Measurements from ENCODE around the gene CDC14B. TPM values are rescaled to one million over a fixed set of nuclear protein-coding genes. Genes with fewer than 3 reads are reported as not detected.
"Not testable (repeated sequence)": the region's sequence is repeated elsewhere in the genome, so short reads cannot be mapped to it uniquely, and the experiment has no call there.

CDC14B gene
- total RNA-seq (10 to 100 TPM in 1 of 2 donors, 1 to 10 TPM in 1; 5.9 to 16.4 TPM), total RNA-seq (5.9 to 8.9 reads per million in 2 donors)

- H3K9me3 ChIP-seq (ENCODE audit: control insufficient read depth, low read length, poor library complexity, severe bottlenecking): no peaks in the 10 kb centered on the region
- peak; percentile 86 for ATAC-seq
- peak; percentile 32 to 50 (median 37) for DNase-seq
- H3K27ac Mint-ChIP-seq: peak within 1 kb of the TSS; percentile 34
- H3K4me1 Mint-ChIP-seq: peaks cover 3% of the 10 kb centered on the region
- H3K27me3 Mint-ChIP-seq: peaks cover 55% of the 10 kb centered on the region
- H3K4me3 Mint-ChIP-seq: peak within 1 kb of the TSS; percentile 78
- H3K36me3 Mint-ChIP-seq (ENCODE audit: low read depth): no peaks in the 10 kb centered on the region
Measured at GRCh38 chr9:96619491-96620180, at the start of gene CDC14B. TSS of gene CDC14B (minus strand) at chr9:96619843. CDS start at chr9:96619378, 465 bp downstream.

- no peaks in the 10 kb centered on the region for H3K36me3 Mint-ChIP-seq (ENCODE audit: low read depth)
- no peak overlapping the region for H3K4me3 Mint-ChIP-seq
- DNase-seq: no peak
- H3K27ac Mint-ChIP-seq: no peak overlapping the region
- H3K4me1 Mint-ChIP-seq: peaks cover 2% of the 10 kb centered on the region
- ATAC-seq: no peak
- no peaks in the 10 kb centered on the region for H3K9me3 ChIP-seq (ENCODE audit: control insufficient read depth, low read length, poor library complexity, severe bottlenecking)
- peaks cover 21% of the 10 kb centered on the region for H3K27me3 Mint-ChIP-seq
Measured at GRCh38 chr9:96668868-96669534, 49.4 kb upstream of the CDC14B start.

GRCh38 chr9:96667363-96667728 is 47.7 kb upstream of the CDC14B start:
- Mint-ChIP-seq H3K4me1 (peaks cover 2% of the 10 kb centered on the region), H3K36me3 (ENCODE audit: low read depth) (no peaks in the 10 kb centered on the region), H3K4me3 (no peak overlapping the region), H3K27me3 (peaks cover 23% of the 10 kb centered on the region), H3K27ac (no peak overlapping the region)
- no peaks in the 10 kb centered on the region for H3K9me3 ChIP-seq (ENCODE audit: control insufficient read depth, low read length, poor library complexity, severe bottlenecking)
- DNase-seq: no peak
- no peak for ATAC-seq

DNA sequence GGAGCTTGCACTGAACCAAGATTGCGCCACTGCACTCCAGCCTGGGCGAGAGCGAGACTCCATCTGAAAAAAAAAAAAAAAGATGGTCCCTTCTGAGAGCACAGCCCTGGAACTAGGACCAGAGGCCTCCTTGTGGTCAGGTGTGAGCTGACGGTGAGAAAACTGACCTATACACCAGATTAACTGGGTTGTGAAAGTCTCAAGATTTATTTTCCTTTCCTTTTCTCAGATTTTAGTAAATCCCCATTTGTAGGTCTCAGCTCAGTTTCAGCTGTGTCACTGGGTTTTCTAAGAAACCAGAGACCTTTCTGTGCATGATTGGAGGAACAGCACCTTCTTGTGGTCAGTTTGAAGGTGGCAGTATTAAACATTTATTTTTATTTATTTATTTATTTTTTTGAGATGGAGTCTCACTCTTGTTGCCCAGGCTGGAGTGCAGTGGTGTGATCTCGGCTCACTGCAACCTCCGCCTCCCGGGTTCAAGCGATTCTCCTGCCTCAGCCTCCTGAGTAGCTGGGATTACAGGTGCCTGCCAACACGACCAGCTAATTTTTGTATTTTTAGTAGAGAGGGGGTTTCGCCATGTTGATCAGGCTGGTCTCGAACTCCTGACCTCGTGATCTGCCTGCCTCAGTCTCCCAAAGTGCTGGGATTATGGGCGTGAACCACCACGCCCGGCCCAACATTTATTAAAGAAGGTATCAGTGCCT is 47.2 kb upstream of the CDC14B start:
- H3K27ac Mint-ChIP-seq; H3K4me3 Mint-ChIP-seq; DNase-seq; H3K36me3 Mint-ChIP-seq (ENCODE audit: low read depth); H3K4me1 Mint-ChIP-seq; H3K9me3 ChIP-seq (ENCODE audit: control insufficient read depth, low read length, poor library complexity, severe bottlenecking): not testable (repeated sequence)
- peaks cover 18% of the 10 kb centered on the region for H3K27me3 Mint-ChIP-seq
- peak; percentile 71 for ATAC-seq

DNA sequence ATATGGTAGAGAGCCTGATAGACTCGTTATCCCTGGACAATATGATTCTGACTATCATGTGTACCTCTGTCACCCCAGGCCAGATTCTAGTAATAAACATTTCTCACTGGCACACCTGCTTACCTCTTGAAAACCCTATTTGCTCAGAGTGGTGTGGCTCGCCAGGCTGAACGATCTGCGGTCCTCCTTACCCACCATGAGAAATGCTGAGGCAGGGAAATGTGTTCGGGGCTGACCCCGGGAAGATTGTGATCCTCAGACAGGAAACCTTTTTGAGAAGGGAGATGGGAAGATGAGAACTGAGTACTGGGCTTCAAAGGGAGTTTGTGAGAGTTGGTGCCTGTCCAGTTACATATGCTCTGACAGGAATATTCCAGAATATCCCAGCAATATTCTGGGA is 46.1 kb upstream of the CDC14B start:
- no peaks in the 10 kb centered on the region for H3K36me3 Mint-ChIP-seq (ENCODE audit: low read depth)
- no peak overlapping the region for H3K27ac Mint-ChIP-seq
- no peaks in the 10 kb centered on the region for H3K9me3 ChIP-seq (ENCODE audit: control insufficient read depth, low read length, poor library complexity, severe bottlenecking)
- ATAC-seq: no peak
- peaks cover 15% of the 10 kb centered on the region for H3K27me3 Mint-ChIP-seq
- DNase-seq: no peak
- H3K4me3 Mint-ChIP-seq: no peak overlapping the region
- peaks cover 2% of the 10 kb centered on the region for H3K4me1 Mint-ChIP-seq

- Mint-ChIP-seq H3K4me3 (no peak overlapping the region), H3K27ac (no peak overlapping the region), H3K27me3 (peaks cover 15% of the 10 kb centered on the region), H3K36me3 (ENCODE audit: low read depth) (no peaks in the 10 kb centered on the region), H3K4me1 (peaks cover 2% of the 10 kb centered on the region)
- H3K9me3 ChIP-seq (ENCODE audit: control insufficient read depth, low read length, poor library complexity, severe bottlenecking): no peaks in the 10 kb centered on the region
- DNase-seq (no peak), ATAC-seq (no peak)
Measured at GRCh38 chr9:96663506-96664120, 44.0 kb upstream of the CDC14B start.

- no peak overlapping the region for H3K27ac Mint-ChIP-seq
- peaks cover 15% of the 10 kb centered on the region for H3K27me3 Mint-ChIP-seq
- H3K36me3 Mint-ChIP-seq (ENCODE audit: low read depth): no peaks in the 10 kb centered on the region
- ATAC-seq (no peak), DNase-seq (no peak)
- no peaks in the 10 kb centered on the region for H3K9me3 ChIP-seq (ENCODE audit: control insufficient read depth, low read length, poor library complexity, severe bottlenecking)
- no peak overlapping the region for H3K4me3 Mint-ChIP-seq
- peaks cover 9% of the 10 kb centered on the region for H3K4me1 Mint-ChIP-seq
Measured at GRCh38 chr9:96661711-96662110, 42.1 kb upstream of the CDC14B start.

- no peaks in the 10 kb centered on the region for H3K9me3 ChIP-seq (ENCODE audit: control insufficient read depth, low read length, poor library complexity, severe bottlenecking)
- ATAC-seq (no peak), DNase-seq (no peak)
- Mint-ChIP-seq H3K4me1 (peaks cover 8% of the 10 kb centered on the region), H3K4me3 (no peak overlapping the region), H3K27me3 (peaks cover 11% of the 10 kb centered on the region), H3K27ac (no peak overlapping the region), H3K36me3 (ENCODE audit: low read depth) (no peaks in the 10 kb centered on the region)
Measured at GRCh38 chr9:96660692-96661248, 41.1 kb upstream of the CDC14B start.

DNA sequence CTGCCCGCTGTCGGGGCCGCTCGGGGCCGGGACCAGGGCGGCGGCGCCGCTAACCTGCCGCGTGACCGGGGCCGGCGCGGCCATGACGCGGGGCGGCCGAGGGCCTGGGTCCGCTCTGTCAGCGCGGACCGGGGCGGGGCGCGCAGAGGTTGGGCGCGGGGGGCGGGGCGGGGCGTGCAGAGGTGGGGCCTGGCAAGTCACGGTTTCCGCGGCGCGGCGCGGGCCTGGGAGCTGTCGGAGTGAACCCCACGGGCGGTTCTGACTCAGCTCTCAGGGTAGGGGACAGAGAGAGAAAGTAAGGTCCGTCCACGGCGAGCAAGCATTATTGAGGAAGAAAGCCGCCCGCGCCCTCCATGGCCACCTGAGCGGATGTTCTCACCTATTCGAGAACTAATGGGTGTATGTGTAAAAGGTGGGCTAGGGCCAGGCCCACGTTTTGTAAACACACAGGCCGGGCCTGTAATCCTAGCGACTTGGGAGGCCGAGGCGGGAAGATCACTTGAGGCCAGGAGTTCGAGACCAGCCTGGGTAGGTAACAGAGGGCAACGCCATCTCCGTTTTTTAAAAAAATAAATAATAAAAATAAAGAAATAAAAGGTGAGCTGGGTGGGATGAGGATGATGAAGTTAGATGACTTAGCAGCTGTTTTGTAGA is 35.7 kb upstream of the CDC14B start, which contains the start of gene PRXL2C:
TSS of gene PRXL2C (minus strand) at position 120 of the 654 bp plus-strand sequence. CDS start at position 84, 36 bp downstream.
- no peaks in the 10 kb centered on the region for H3K9me3 ChIP-seq (ENCODE audit: control insufficient read depth, low read length, poor library complexity, severe bottlenecking)
- peak; percentile 74 for ATAC-seq
- Mint-ChIP-seq H3K27ac (peak within 1 kb of the TSS; percentile 99), H3K4me3 (peak within 1 kb of the TSS; percentile 97), H3K4me1 (peaks cover 25% of the 10 kb centered on the region), H3K27me3 (no peaks in the 10 kb centered on the region), H3K36me3 (ENCODE audit: low read depth) (no peaks in the 10 kb centered on the region)
- peak; percentile 66 to 80 (median 79) for DNase-seq

- no peaks in the 10 kb centered on the region for H3K27me3 Mint-ChIP-seq
- ATAC-seq: peak; percentile 87
- DNase-seq: peak; percentile 62 to 74 (median 73)
- no peaks in the 10 kb centered on the region for H3K9me3 ChIP-seq (ENCODE audit: control insufficient read depth, low read length, poor library complexity, severe bottlenecking)
- H3K36me3 Mint-ChIP-seq (ENCODE audit: low read depth): peaks cover 3% of the 10 kb centered on the region
- peak overlapping the region; percentile 99 for H3K27ac Mint-ChIP-seq
- H3K4me1 Mint-ChIP-seq: peaks cover 29% of the 10 kb centered on the region
- H3K4me3 Mint-ChIP-seq: peak overlapping the region; percentile 97
Measured at GRCh38 chr9:96654450-96655197, 35.0 kb upstream of the CDC14B start.

DNA sequence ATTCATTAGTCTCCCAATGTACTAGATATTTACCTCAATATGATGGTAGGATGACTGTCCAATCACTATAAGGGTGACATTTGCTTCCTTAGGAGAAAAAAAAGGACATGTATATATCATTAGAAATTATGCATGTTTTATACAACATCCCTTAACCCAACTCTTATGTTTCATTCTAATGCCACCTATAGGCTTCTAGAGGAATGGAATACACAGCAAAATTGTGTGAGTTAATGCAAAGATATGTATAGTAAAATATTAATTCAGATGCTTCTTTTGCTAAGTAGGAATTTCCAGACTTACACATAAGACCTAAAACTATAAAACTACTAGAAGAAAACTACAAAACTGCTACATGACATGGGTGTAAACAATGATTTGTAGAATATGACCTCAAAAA is 32.0 kb upstream of the CDC14B start:
- peaks cover 8% of the 10 kb centered on the region for H3K36me3 Mint-ChIP-seq (ENCODE audit: low read depth)
- no peak overlapping the region for H3K4me3 Mint-ChIP-seq
- H3K27me3 Mint-ChIP-seq: no peaks in the 10 kb centered on the region
- ATAC-seq (no peak), DNase-seq (no peak)
- H3K27ac Mint-ChIP-seq: peak overlapping the region; percentile 99
- no peaks in the 10 kb centered on the region for H3K9me3 ChIP-seq (ENCODE audit: control insufficient read depth, low read length, poor library complexity, severe bottlenecking)
- H3K4me1 Mint-ChIP-seq: peaks cover 26% of the 10 kb centered on the region

Measured in T-helper 17 cell (primary cell).